GM21737 (cell line): Measurements from ENCODE around the gene MROH9.

ENCODE experiments used
- ATAC-seq: cut with Tn5 transposase; IDR thresholded peaks from one replicate; pipeline ENCODE4 v1.9.1; 2021; ENCODE audit warnings: mild to moderate bottlenecking, moderate library complexity; ENCODE audit not compliant: unreplicated experiment

Gene MROH9

GRCh38 chr1:170964506-170964905 lies 29.2 kb downstream of the MROH9 start:
- ATAC-seq = no peak

- ATAC-seq = no peak
Measured at GRCh38 chr1:170967042-170967910, 31.9 kb downstream of the MROH9 start.

GRCh38 chr1:170970256-170970655 lies 34.9 kb downstream of the MROH9 start:
- ATAC-seq = no peak

DNA sequence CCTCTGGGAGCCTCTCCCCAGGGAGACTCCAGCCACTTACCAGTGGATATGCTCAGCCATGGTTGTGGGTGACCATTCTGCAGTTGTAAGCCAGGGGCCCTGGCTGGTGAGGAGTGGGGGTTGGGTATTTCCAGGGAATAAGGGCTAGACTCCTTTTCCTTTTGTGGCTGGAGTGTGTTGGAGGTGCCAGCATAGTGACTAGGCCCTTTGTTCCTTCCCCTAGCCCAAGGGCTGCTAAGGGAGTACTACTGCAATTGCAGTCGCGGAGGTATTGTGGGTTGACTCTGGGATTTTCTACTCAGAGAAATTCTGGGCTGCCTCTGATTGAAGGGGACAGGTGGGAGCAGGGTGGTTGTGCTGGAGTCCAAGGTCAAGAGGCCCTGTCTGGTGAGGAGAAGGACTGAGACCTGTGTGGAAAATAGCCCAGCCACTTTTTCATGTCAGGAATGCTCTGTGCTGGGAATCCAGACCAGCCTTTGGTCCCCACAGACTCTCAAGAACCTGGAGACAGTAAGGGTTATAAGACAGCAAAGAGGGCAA lies 43.1 kb downstream of the MROH9 start:
- ATAC-seq = no peak

GRCh38 chr1:170985406-170985805 lies 50.1 kb downstream of the MROH9 start:
- ATAC-seq = no peak

GRCh38 chr1:170986901-170987300 lies 51.6 kb downstream of the MROH9 start:
- ATAC-seq = no peak

DNA sequence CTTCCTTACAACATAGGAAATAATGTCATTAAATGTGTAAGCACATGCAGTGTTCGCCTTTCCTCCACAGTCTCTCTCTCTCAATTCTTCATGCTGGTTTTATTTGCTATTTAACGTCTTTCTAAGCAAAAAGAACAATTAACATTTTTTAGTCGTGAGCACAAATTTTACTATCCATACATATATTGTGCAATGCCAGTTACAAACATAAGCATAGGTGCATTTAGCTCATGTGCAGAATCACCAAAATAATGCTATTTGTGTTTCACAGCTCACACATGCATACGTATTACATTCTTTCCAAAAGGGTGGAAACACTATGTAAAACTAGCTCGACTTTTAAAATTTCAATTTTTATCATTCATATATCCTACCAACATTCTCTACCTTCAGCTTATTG lies 52.1 kb downstream of the MROH9 start:
- no peak for ATAC-seq

- no peak for ATAC-seq
Measured at GRCh38 chr1:170993151-170993550, 57.8 kb downstream of the MROH9 start.

DNA sequence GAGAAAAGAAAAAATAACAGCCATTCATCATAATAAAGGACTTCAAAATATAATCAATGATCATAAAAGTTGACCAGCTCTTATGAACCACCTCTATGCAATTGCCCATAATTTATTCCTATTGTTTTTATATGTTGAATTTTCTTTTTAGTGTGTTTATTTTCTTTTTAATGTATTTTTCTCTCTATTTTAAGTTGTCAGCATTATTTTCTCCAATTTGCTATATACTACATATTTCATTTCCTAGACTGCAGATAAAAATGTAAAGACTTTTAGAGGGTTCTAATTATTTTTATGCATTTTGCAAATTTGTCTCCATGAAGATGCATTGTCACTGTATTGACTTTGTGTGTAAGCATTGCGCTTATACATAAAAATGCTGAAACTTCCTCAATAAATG lies 58.4 kb downstream of the MROH9 start:
- ATAC-seq = no peak

- ATAC-seq = no peak
Measured at GRCh38 chr1:171014880-171015279, 79.5 kb downstream of the MROH9 start.

GRCh38 chr1:171017426-171017825 lies 82.1 kb downstream of the MROH9 start:
- no peak for ATAC-seq

DNA sequence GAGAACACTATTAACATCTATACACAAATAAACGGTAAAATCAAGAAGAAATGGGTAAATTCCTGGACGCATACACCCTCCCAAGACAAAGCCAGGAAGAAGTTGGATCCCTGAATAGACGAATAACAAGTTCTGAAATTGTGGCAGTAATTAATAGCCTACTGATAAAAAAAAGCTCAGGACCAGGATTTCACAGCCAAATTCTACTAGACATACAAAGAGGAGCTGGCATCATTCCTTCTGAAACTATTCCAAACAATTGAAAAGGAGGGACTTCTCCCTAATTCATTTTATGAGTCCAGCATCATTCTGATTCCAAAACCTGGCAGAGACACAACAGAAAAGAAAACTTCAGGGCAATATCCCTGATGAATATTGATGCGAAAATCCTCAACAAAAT lies 84.6 kb downstream of the MROH9 start:
- no peak for ATAC-seq

DNA sequence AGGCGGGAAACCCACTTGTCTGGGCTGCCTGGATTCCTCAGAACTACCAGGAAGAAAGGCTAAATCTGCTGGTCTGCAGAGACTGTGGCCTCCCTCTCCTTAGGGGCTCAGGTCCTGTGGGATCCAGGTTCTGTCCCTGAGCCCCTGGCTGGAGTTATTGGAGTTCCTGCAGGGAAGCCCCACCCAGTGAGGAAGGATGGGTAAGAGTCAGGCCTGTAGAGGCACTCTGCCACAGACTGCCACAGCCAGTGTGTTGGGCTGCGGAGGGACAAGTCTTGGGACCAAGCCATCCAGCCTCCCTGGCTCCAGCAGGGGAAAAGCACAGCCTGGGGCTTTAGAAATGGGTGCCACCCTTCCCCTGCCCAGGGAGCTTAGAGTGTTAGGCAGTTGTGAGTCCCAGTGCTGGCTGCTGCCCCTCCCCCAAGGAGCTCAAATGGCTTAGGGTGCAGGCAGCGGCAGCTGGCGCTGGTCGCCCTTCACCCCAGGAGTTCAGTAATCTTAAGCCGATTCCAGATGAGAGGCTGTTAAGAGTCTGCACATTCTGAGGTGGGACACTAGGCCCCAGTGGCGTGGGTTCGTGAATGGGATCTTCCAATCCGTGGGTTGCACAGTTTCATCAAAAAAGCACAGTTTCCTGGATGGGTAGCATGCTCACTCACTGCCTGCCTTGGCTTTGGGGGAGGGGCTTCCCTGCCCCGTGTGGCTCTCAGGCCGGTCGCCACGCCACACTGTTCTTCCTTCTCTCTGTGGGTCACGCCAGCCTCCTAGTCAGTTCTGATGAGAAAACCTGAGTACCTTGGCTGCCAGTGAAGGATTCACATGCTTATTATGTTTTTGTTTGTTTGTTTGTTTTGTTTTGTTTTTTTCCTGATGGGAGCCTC lies 97.7 kb downstream of the MROH9 start:
- no peak for ATAC-seq

DNA sequence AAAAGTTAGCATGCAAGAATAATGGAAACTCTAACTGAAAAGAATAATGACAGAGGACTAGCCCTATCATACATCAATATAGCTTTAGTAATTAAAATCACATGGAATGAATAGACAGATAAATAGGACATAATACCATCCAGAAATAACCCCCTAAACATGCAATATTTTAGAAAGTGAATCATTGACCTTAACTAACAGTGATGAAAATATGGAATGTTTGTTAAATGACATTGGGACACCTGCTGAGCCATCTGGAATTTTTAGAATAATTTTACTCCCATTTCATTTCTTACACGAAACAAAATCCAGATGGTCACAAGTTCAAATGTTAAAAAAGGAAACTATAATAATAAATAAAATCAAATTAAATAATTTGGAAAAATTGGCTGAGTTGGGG lies 102.3 kb downstream of the MROH9 start:
- ATAC-seq = no peak

DNA sequence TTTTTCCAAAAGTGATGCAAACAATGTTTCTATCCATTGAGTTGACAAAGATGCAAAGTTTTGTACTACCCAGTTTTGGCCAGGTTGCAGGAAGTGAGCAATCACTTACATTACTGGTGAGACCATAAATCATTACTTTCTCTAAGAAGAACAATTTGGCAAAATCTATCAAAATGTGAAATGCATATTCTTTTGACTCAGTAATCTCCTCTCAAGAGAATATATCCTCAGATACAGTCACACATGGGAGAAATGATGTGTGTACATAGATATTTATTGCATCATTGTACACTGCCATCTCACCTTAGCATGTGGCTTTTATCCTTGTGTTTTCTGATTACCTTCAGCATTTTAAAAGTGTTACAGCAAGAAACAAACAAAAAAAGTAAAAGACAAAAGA lies 103.0 kb downstream of the MROH9 start:
- ATAC-seq = no peak

DNA sequence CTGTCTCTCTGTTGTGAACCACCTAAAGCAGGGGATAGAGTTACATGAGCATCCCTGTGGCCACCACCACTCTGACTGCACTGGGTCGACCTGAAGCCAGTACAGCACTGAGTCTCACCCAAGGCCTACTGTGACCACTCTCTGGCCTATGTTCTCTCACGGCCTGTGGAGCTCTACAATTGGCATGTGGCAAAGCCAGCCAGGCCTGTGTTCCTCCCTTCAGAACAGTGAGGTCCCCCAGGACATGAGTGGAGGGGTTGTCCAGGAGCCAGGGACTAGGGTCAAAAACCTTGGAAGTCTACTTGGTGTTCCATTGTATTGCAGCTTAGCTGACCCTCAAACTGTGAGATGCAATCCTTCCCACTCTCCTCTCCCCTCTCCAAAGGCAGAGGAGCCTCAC lies 112.7 kb downstream of the MROH9 start:
- no peak for ATAC-seq

DNA sequence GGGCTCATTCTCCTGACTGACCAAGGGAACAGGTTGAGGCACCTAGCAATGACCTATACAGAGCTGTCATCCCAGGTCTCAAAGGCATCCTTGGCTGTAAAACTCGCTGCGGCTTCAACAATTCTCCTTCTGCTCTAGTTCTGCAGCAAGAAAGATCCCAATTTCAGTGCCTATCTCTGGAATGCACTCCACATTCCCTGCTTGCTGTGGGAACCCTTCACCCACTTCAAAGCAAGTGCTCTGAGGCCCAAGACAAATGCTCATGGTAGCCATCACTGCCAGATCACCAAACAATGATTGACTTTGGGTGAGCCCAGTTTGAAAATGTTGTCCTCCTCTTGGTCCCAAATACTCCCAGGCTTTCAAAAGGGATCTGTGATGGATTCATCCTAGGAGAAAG lies 117.6 kb downstream of the MROH9 start:
- no peak for ATAC-seq

- no peak for ATAC-seq
Measured at GRCh38 chr1:171055966-171056643, 120.8 kb downstream of the MROH9 start.

DNA sequence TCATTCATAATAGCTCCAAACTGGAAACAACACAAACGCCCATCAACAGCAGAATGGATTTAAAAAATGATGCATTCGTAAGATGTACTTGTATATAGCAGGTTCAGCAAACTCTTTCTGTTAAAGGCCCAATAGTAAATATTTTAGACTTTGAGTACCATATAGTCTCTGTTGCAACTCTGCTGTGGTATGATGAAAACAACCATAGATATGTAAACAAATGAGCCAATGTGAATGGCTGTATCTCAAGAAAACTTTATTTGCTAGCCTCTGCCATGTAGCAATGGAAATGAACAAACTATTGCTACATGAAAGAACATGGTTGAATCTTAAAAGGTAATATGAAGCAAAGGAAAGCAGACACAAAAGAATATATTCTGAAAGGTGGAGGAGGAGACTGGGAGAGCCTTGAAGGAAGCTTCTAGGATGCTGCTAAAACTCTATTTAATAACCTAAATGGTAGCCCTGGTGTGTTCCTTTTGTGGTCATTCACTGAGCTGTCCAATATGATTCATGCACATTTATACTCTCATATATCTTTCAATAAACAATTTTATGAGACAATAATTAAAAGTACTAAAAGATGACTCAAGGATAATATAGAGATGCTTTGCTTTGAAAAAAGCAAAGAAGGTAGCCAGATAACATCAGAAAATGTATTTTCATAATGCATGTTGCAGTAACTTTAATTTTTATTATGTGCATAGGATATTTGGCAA lies 126.2 kb downstream of the MROH9 start:
- ATAC-seq = no peak

GRCh38 chr1:171062902-171063301 lies 127.6 kb downstream of the MROH9 start:
- no peak for ATAC-seq

DNA sequence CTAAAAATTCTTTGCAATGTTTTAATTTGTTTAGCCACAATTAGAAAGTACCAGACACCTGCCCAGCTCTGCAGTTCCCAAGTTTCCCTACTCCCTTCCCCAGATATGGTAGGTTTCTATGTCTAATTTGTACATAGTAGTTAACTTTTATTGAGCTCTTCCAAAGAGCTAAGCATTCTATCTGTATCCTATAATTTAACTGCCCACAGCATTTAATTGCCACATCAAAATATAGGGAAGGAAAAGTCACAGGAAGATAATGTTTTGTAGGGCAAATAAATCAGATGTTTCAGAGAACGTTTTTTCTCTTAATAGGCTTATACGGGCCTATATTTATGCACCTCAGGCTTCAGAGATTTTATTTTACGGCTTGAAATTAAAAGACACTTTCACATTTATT lies 139.7 kb downstream of the MROH9 start:
- ATAC-seq = no peak
